ENCODE results near the gene SIRT5. TPM values are rescaled to one million over a fixed set of nuclear protein-coding genes. Genes with fewer than 3 reads are reported as not detected.

SIRT5 gene
- total RNA-seq, 1 experiment from 2014 or later, result 15.2 TPM

DNA sequence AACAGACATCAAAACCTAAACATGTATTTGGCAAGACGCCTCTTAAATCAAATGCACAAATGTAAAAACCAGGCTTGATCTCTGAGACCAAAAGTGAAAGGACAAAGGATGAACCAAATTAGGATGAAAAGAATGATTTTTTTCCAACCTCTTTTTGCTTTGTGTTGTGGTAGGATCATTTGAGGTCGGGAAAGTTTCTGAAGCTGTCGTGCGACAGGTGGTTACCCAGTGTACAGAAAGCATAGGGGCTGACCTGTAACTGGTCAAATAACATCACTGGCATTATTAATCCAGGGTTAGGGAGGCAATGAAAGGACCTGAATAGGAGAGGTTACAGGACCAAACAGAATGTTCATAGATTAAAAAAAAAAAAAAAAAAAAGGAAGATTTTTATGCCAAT lies 22.7 kb downstream of the SIRT5 start:
- Histone ChIP-seq H3K9ac (ENCODE audit: low read length) (no peak overlapping the region), H3K36me3 (ENCODE audit: insufficient read depth, low read length) (peaks cover 9% of the 10 kb centered on the region; the same call in 1 of the 2 replicates), H2AFZ (ENCODE audit: low read length) (no peak overlapping the region), H3K9me3 (ENCODE audit: low read length) (no peaks in the 10 kb centered on the region), H3K27me3 (ENCODE audit: low read length) (no peaks in the 10 kb centered on the region), H3K27ac (ENCODE audit: low read length) (no peak overlapping the region), H3K4me3 (ENCODE audit: low read length) (no peak overlapping the region), H4K20me1 (ENCODE audit: insufficient read depth, low read depth, low read length) (no peaks in the 10 kb centered on the region), H3K4me2 (ENCODE audit: low read depth, low read length, poor library complexity, severe bottlenecking) (no peak overlapping the region), H3K4me1 (ENCODE audit: low read length) (no peaks in the 10 kb centered on the region), H3K79me2 (ENCODE audit: low read length) (no peaks in the 10 kb centered on the region), H3K9me2 (replicated peaks; ENCODE audit: insufficient read depth, low read length) (no peaks in the 10 kb centered on the region)
- no peak for DNase-seq

DNA sequence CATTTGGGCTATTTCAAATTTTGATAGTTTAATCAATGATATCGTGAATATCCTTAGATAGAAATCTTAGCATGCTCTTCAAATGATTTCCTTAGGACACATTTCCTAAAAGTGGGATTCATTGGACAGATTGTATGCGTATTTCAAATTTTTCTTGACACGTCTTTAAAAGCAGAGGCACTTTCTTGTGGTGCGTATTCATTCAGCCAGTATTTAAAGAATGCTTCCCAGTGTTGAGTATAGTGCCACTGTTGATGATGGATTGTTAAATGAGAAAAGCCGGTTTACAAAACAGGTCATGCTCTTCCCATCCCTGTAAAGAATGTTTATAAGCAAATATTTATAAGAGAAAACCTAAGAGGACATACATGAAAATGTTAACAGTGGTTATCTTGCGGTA lies 25.6 kb downstream of the SIRT5 start:
- Histone ChIP-seq H3K4me2 (ENCODE audit: low read depth, low read length, poor library complexity, severe bottlenecking) (no peak overlapping the region), H3K4me1 (ENCODE audit: low read length) (no peaks in the 10 kb centered on the region), H3K27ac (ENCODE audit: low read length) (no peak overlapping the region), H2AFZ (ENCODE audit: low read length) (no peak overlapping the region), H3K27me3 (ENCODE audit: low read length) (no peaks in the 10 kb centered on the region), H3K79me2 (ENCODE audit: low read length) (no peaks in the 10 kb centered on the region), H3K4me3 (ENCODE audit: low read length) (no peak overlapping the region), H3K9me2 (replicated peaks; ENCODE audit: insufficient read depth, low read length) (no peaks in the 10 kb centered on the region), H3K9ac (ENCODE audit: low read length) (no peak overlapping the region), H3K9me3 (ENCODE audit: low read length) (no peaks in the 10 kb centered on the region), H3K36me3 (ENCODE audit: insufficient read depth, low read length) (peaks cover 12% of the 10 kb centered on the region; the same call in 1 of the 2 replicates), H4K20me1 (ENCODE audit: insufficient read depth, low read depth, low read length) (no peaks in the 10 kb centered on the region)
- no peak for DNase-seq

DNA sequence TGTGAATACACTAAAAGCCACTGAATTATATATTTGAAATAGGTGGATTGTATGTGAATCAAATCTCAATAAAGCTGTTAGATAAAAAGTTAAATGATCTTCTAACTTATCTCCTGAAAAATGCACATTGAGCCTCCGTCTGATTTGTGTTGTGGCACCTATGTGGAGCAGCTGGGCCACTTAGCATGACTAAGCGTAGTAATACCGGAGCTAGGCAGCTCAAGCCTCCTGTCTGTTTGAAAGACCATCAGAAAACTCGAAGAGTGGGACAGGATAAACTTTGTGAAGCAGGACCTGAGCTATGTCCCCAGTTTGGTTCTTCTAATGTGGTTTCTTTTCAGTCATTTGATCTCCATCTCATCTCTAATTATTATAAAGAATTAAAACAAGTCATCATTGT lies 29.7 kb downstream of the SIRT5 start:
- no peak overlapping the region for H2AFZ ChIP-seq (ENCODE audit: low read length)
- H3K9me3 ChIP-seq (ENCODE audit: low read length), result no peaks in the 10 kb centered on the region
- H4K20me1 ChIP-seq (ENCODE audit: insufficient read depth, low read depth, low read length), result no peaks in the 10 kb centered on the region
- DNase-seq, result no peak
- no peak overlapping the region for H3K27ac ChIP-seq (ENCODE audit: low read length)
- peaks cover 9% of the 10 kb centered on the region; the same call in 1 of the 2 replicates for H3K36me3 ChIP-seq (ENCODE audit: insufficient read depth, low read length)
- H3K9me2 ChIP-seq (replicated peaks; ENCODE audit: insufficient read depth, low read length), result no peaks in the 10 kb centered on the region
- H3K4me2 ChIP-seq (ENCODE audit: low read depth, low read length, poor library complexity, severe bottlenecking), result no peak overlapping the region
- H3K27me3 ChIP-seq (ENCODE audit: low read length), result no peaks in the 10 kb centered on the region
- no peak overlapping the region for H3K4me3 ChIP-seq (ENCODE audit: low read length)
- H3K4me1 ChIP-seq (ENCODE audit: low read length), result no peaks in the 10 kb centered on the region
- no peak overlapping the region for H3K9ac ChIP-seq (ENCODE audit: low read length)
- no peaks in the 10 kb centered on the region for H3K79me2 ChIP-seq (ENCODE audit: low read length)

DNA sequence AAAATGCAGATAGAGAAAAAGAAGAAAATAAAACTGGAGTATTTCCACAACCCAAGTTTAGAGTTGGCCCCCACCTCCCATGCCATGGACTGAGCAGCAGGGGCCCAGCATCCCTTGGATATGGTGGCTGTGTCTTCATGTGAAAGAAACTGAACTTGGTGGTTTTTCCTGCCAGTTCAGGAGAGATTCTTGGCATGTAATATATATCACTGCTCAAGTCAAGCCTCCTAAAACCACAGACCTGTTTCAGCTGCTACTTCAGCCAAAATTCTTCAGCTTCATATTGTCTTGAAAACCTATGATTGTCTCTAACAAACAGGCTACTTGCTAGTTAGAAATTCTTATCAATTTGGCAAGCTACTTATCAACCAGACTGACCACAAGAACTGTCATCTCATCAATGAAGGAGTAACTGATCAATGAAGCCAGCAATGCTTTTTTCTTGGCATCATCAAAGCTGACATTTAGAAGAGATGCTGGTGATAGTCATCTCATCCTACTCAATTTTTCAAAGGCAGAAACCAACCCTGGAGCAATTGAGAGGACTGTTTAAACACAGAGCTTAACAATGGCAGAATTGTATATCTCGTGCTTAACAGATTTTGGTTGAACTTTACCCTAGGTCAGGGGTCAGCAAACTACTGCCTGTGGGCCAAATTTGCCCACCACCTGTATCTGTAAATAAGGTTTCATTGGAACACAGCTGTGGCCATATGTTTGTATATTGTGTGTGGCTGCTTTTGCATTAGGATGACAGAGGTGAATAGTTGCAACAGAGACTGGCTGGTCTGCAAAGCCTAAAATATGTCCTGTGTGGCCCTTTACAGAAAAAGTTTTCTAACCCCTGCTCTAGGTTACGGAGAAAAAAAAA lies 30.4 kb downstream of the SIRT5 start:
- DNase-seq, result no peak

DNA sequence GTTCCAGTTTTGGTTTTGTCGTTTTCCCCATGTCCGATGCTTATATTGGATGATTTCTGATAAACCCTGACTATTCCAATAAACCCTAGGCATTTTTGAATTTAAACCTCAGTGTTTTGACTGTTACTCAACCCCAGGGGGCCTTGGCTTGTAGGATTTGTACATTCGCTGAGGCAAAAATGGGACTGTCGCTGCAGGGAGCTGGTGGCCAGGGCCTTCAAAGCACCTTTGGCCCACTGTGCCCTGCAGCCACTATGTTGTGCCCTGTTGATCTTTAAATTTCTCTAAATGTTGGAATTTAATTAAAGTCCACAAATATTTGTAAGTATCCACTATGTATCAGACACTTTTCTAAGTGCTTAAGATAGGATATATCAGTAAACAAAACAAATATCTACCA lies 31.2 kb downstream of the SIRT5 start:
- no peak for DNase-seq
- Histone ChIP-seq H3K9ac (ENCODE audit: low read length) (no peak overlapping the region), H3K36me3 (ENCODE audit: insufficient read depth, low read length) (peaks cover 6% of the 10 kb centered on the region; the same call in 1 of the 2 replicates), H3K4me3 (ENCODE audit: low read length) (no peak overlapping the region), H4K20me1 (ENCODE audit: insufficient read depth, low read depth, low read length) (no peaks in the 10 kb centered on the region), H3K79me2 (ENCODE audit: low read length) (no peaks in the 10 kb centered on the region), H3K9me2 (replicated peaks; ENCODE audit: insufficient read depth, low read length) (no peaks in the 10 kb centered on the region), H2AFZ (ENCODE audit: low read length) (no peak overlapping the region), H3K4me1 (ENCODE audit: low read length) (peaks cover 2% of the 10 kb centered on the region; the same call in 1 of the 2 replicates), H3K4me2 (ENCODE audit: low read depth, low read length, poor library complexity, severe bottlenecking) (no peak overlapping the region), H3K27me3 (ENCODE audit: low read length) (no peaks in the 10 kb centered on the region), H3K27ac (ENCODE audit: low read length) (no peak overlapping the region), H3K9me3 (ENCODE audit: low read length) (no peaks in the 10 kb centered on the region)

More for the DNA sequence above, 30.4 kb downstream of the SIRT5 start:
- Histone ChIP-seq H3K4me3 (ENCODE audit: low read length) (no peak overlapping the region), H3K9me3 (ENCODE audit: low read length) (no peaks in the 10 kb centered on the region), H3K9ac (ENCODE audit: low read length) (no peak overlapping the region), H3K27me3 (ENCODE audit: low read length) (no peaks in the 10 kb centered on the region), H3K27ac (ENCODE audit: low read length) (no peak overlapping the region), H3K4me1 (ENCODE audit: low read length) (no peaks in the 10 kb centered on the region), H2AFZ (ENCODE audit: low read length) (no peak overlapping the region), H3K36me3 (ENCODE audit: insufficient read depth, low read length) (peaks cover 9% of the 10 kb centered on the region; the same call in 1 of the 2 replicates), H3K4me2 (ENCODE audit: low read depth, low read length, poor library complexity, severe bottlenecking) (no peak overlapping the region), H3K79me2 (ENCODE audit: low read length) (no peaks in the 10 kb centered on the region), H4K20me1 (ENCODE audit: insufficient read depth, low read depth, low read length) (no peaks in the 10 kb centered on the region), H3K9me2 (replicated peaks; ENCODE audit: insufficient read depth, low read length) (no peaks in the 10 kb centered on the region)

DNA sequence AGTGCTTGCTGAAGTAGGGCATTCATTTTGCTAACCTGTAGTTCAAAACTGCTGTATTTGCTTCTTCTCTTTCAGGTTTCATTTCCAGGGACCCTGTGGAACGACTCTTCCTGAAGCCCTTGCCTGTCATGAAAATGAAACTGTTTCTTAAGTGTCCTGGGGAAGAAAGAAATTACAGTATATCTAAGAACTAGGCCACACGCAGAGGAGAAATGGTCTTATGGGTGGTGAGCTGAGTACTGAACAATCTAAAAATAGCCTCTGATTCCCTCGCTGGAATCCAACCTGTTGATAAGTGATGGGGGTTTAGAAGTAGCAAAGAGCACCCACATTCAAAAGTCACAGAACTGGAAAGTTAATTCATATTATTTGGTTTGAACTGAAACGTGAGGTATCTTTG lies 37.3 kb downstream of the SIRT5 start:
- Histone ChIP-seq H3K36me3 (ENCODE audit: insufficient read depth, low read length) (peaks cover 5% of the 10 kb centered on the region; the same call in 1 of the 2 replicates), H4K20me1 (ENCODE audit: insufficient read depth, low read depth, low read length) (peaks cover 13% of the 10 kb centered on the region), H3K79me2 (ENCODE audit: low read length) (peaks cover 32% of the 10 kb centered on the region), H3K9me2 (replicated peaks; ENCODE audit: insufficient read depth, low read length) (no peaks in the 10 kb centered on the region), H3K4me2 (ENCODE audit: low read depth, low read length, poor library complexity, severe bottlenecking) (peak overlapping the region; percentile 70), H3K4me1 (ENCODE audit: low read length) (peaks cover 50% of the 10 kb centered on the region), H3K27me3 (ENCODE audit: low read length) (no peaks in the 10 kb centered on the region), H3K4me3 (ENCODE audit: low read length) (peak overlapping the region; percentile 31), H2AFZ (ENCODE audit: low read length) (peak overlapping the region; percentile 98), H3K9ac (ENCODE audit: low read length) (peak overlapping the region; percentile 63), H3K9me3 (ENCODE audit: low read length) (no peaks in the 10 kb centered on the region), H3K27ac (ENCODE audit: low read length) (peak overlapping the region; percentile 70)
- peak; percentile 62 for DNase-seq

DNA sequence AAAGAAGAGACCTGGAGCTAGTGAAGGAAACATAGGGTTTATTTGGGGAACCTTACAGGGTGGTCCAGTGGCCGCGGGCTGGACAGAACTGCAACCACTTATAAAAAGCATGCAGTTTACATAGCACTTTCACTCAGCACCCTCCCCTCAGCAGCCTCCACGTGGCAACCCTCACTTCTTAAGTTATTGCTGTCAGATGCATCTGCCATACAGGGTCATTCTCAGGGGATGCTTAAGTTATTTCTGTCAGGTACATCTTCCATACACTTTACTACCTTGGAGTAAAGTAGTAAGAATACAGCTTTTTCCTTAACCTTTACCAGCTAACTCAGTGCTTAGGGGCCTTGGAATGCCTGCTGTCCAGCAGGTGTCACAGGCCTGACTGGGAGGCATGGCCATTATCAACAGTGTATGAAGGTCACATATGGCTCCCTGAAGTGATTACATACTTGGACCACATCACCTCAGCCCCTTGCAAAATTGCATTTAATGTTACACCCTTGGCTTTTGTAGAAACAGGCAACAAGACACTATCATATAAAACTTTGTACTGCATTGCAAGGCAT lies 38.7 kb downstream of the SIRT5 start:
- Histone ChIP-seq H3K79me2 (ENCODE audit: low read length) (peaks cover 44% of the 10 kb centered on the region), H3K27me3 (ENCODE audit: low read length) (no peaks in the 10 kb centered on the region), H4K20me1 (ENCODE audit: insufficient read depth, low read depth, low read length) (peaks cover 14% of the 10 kb centered on the region), H2AFZ (ENCODE audit: low read length) (peak overlapping the region; percentile 67; the same call in 1 of the 2 replicates), H3K4me3 (ENCODE audit: low read length) (peak overlapping the region; percentile 97; the same call in 1 of the 2 replicates), H3K36me3 (ENCODE audit: insufficient read depth, low read length) (peaks cover 18% of the 10 kb centered on the region), H3K9me3 (ENCODE audit: low read length) (no peaks in the 10 kb centered on the region), H3K4me1 (ENCODE audit: low read length) (peaks cover 61% of the 10 kb centered on the region), H3K27ac (ENCODE audit: low read length) (peak overlapping the region; percentile 70), H3K4me2 (ENCODE audit: low read depth, low read length, poor library complexity, severe bottlenecking) (peak overlapping the region; percentile 85), H3K9me2 (replicated peaks; ENCODE audit: insufficient read depth, low read length) (no peaks in the 10 kb centered on the region), H3K9ac (ENCODE audit: low read length) (peak overlapping the region; percentile 93)
- DNase-seq, result peak; percentile 61
